ENCODE results near the gene TMEFF1.

- TF ChIP-seq CTCF (IDR thresholded peaks at IDR 0.05): no peak
- TF ChIP-seq EZH2phosphoT487 (IDR thresholded peaks at IDR 0.05): no peak
These were observed 82.5 kb downstream of the TMEFF1 start for GRCh38 chr9:100555471-100555870.
